ENCODE measurements around the gene MPPED2.

DNA sequence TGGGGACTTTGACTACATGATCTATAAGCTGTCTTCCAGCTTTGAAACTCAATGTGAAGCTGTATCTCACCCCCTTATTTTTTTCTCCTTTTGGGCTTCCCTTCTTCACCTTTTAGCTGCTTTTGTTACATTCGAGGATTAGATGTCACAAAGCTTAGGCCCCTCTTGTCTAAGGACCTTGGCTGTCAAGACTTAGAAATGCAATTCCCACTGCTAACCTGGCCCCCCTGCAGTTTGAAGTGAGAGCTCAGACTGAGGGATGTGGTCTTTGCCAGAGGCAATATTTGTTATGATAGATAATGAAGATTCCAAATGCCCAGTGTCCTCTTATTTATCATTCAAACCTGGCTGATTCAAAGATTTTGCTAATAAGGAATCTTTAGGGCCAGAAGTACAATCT is 135.0 kb downstream of the MPPED2 start:
- TF ChIP-seq, protein P1, sequence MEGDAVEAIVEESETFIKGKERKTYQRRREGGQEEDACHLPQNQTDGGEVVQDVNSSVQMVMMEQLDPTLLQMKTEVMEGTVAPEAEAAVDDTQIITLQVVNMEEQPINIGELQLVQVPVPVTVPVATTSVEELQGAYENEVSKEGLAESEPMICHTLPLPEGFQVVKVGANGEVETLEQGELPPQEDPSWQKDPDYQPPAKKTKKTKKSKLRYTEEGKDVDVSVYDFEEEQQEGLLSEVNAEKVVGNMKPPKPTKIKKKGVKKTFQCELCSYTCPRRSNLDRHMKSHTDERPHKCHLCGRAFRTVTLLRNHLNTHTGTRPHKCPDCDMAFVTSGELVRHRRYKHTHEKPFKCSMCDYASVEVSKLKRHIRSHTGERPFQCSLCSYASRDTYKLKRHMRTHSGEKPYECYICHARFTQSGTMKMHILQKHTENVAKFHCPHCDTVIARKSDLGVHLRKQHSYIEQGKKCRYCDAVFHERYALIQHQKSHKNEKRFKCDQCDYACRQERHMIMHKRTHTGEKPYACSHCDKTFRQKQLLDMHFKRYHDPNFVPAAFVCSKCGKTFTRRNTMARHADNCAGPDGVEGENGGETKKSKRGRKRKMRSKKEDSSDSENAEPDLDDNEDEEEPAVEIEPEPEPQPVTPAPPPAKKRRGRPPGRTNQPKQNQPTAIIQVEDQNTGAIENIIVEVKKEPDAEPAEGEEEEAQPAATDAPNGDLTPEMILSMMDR (IDR thresholded peaks at IDR 0.05) = no peak
- TF ChIP-seq POLR2A (IDR thresholded peaks at IDR 0.05) = no peak
